Measurements from ENCODE around the gene VASN.

DNA sequence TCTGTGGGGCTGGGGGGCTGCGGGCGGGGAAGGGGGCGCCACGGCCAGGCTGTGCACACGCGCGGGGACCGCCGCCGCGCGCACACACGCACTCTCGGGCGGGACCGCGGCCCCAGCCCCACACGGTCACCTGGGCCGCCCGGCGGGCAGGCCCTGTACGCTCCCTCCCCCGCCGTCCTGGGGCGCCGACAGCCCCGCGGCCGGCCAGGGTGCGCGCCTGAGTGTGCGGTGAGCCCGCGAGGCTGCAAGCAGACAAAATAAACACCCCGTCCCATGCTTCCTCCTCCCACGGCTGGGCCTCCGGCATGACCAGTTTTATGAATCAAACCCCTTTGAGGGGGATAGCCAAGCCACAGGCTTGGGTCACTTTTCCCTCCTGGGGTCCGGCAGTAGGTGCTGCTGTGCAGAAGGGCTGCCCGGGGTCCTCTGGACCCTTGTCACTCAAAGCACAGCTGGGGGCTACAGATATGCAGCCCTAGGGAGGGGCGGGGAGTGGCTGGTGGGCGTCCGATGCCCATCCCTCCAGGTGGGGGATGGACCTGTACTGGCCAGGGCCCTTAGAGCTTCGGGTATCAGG is 441 bp downstream of the VASN start:
- no peak for TF ChIP-seq YY1 (IDR thresholded peaks at IDR 0.05; ENCODE audit: insufficient read depth, insufficient read length)
- TF ChIP-seq ZNF274 (IDR thresholded peaks at IDR 0.05; ENCODE audit: low read depth, low read length) = no peak
